Measurements from ENCODE around the gene ARHGAP15. TPM values are rescaled to one million over a fixed set of nuclear protein-coding genes. Genes with fewer than 3 reads are reported as not detected.

The ARHGAP15 gene
- total RNA-seq, 1 experiment from 2014 or later, result 0.41 TPM

DNA sequence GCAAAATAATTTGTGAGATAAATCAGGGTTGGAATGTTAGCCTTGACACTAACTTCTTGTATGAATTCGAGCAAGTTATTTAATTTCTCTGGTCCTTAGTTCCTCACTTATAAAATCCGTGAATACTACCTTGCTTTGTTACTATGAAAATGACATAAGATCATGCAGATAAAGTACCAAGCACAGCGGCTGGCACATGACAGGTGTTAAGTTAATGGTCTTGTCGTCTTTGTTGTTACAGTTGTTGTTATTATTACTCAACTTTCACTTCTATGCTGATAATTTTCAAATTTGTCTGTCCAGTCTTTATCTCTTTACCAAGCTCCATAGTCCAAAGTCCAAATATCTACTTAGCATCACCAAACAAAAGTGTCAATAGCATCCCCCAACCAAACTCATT, 482.1 kb downstream of the ARHGAP15 start:
- no peaks in the 10 kb centered on the region for H3K9me3 ChIP-seq (ENCODE audit: control insufficient read depth, insufficient read depth, low read depth, low read length)
- in situ Hi-C loops (cut with HindIII; ENCODE audit: low pct_unique_long_range_greater_than_20kb, low sequenced_read_pairs) (no loop called here), intact Hi-C loops (cut with micrococcal nuclease; ENCODE audit: unreplicated experiment) (no loop called here)
- H3K27me3 ChIP-seq (ENCODE audit: control insufficient read depth, insufficient read depth, low read length), result no peaks in the 10 kb centered on the region
- ATAC-seq (no peak), DNase-seq (ENCODE audit: low read depth, low spot score) (no peak)
- CTCF ChIA-PET, result no interaction called here
- no peaks in the 10 kb centered on the region for H3K4me1 ChIP-seq (ENCODE audit: control insufficient read depth, insufficient read depth, low read length)
- no TSS peak for BruUV-seq (replicated peaks)
- TF ChIP-seq TCF7L2 (IDR thresholded peaks at IDR 0.05; ENCODE audit: low read depth, low read length), result no peak
- no peak for TF ChIP-seq CTCF (IDR thresholded peaks at IDR 0.05)
- no peak for TF ChIP-seq POLR2AphosphoS5 (IDR thresholded peaks at IDR 0.05; ENCODE audit: low read depth, low read length)
- no peak for TF ChIP-seq SIN3A (IDR thresholded peaks at IDR 0.05; ENCODE audit: borderline replicate concordance, insufficient read depth, low read depth, low read length)
- TF ChIP-seq REST (IDR thresholded peaks at IDR 0.05; ENCODE audit: insufficient read depth in 1 of 2, low read depth in 2 of 2, low read length in 1 of 2), result no peak
- no peak overlapping the region for H3K27ac ChIP-seq (ENCODE audit: low read length)
- no peak overlapping the region for H3K4me3 ChIP-seq (ENCODE audit: low read depth in 2 of 2, low read length in 2 of 2)
- POLR2A ChIA-PET, result no interaction called here
- H3K36me3 ChIP-seq (ENCODE audit: control insufficient read depth, insufficient read depth, low read length), result no peaks in the 10 kb centered on the region

- no peak for TF ChIP-seq TCF7L2 (IDR thresholded peaks at IDR 0.05; ENCODE audit: low read depth, low read length)
- TF ChIP-seq SIN3A (IDR thresholded peaks at IDR 0.05; ENCODE audit: borderline replicate concordance, insufficient read depth, low read depth, low read length), result no peak
- TF ChIP-seq REST (IDR thresholded peaks at IDR 0.05; ENCODE audit: insufficient read depth in 1 of 2, low read depth in 2 of 2, low read length in 1 of 2), result no peak
- TF ChIP-seq CTCF (IDR thresholded peaks at IDR 0.05), result no peak
- no peak for TF ChIP-seq POLR2AphosphoS5 (IDR thresholded peaks at IDR 0.05; ENCODE audit: low read depth, low read length)
- in situ Hi-C loops (cut with HindIII; ENCODE audit: low pct_unique_long_range_greater_than_20kb, low sequenced_read_pairs) (no loop called here), intact Hi-C loops (cut with micrococcal nuclease; ENCODE audit: unreplicated experiment) (no loop called here)
- CTCF ChIA-PET, result no interaction called here
- ATAC-seq, result no peak
- no peaks in the 10 kb centered on the region for H3K27me3 ChIP-seq (ENCODE audit: control insufficient read depth, insufficient read depth, low read length)
- H3K4me1 ChIP-seq (ENCODE audit: control insufficient read depth, insufficient read depth, low read length), result no peaks in the 10 kb centered on the region
- no peak overlapping the region for H3K4me3 ChIP-seq (ENCODE audit: low read depth in 2 of 2, low read length in 2 of 2)
- no peak overlapping the region for H3K27ac ChIP-seq (ENCODE audit: low read length)
- BruUV-seq (replicated peaks), result no TSS peak
- POLR2A ChIA-PET, result no interaction called here
- DNase-seq (ENCODE audit: low read depth, low spot score), result no peak
- H3K36me3 ChIP-seq (ENCODE audit: control insufficient read depth, insufficient read depth, low read length), result no peaks in the 10 kb centered on the region
- no peaks in the 10 kb centered on the region for H3K9me3 ChIP-seq (ENCODE audit: control insufficient read depth, insufficient read depth, low read depth, low read length)
Observed at GRCh38 chr2:143615562-143615961, 486.3 kb downstream of the ARHGAP15 start.
